Spleen (tissue), 7 donors: ENCODE measurements around the gene PRRX1.

ENCODE experiments used
- POLR2A ChIP-seq, 3 donors: fragments of 450-650 bp; IDR thresholded peaks; one replicate each; pipeline ENCODE4 v1.5.1; 2017; ENCODE audit warnings: antibody characterized with exemption in 3 of 3, mild to moderate bottlenecking in 1 of 3
- POLR2AphosphoS5 ChIP-seq, 3 donors: sonication (generic); formaldehyde crosslinking; IDR thresholded peaks; one replicate each; pipeline ENCODE4 v1.5.1; 2017; ENCODE audit warnings: antibody characterized with exemption in 3 of 3
- TF ChIP-seq, protein P1 (sequence below), 11 experiments: fragments of 200-600 bp in 7 of 11; fragments of 450-650 bp in 4 of 11; sonication (generic) in 4 of 11; IDR thresholded peaks in 8 of 11; conservative IDR thresholded peaks in 3 of 11; 1 replicate in 7 of 11; 2 replicates in 4 of 11; pipeline versions ENCODE4 v1.4.0 to v1.8.0; 2016 to 2021; ENCODE audit warnings: antibody characterized with exemption in 11 of 11, inconsistent platforms in 4 of 11, mild to moderate bottlenecking in 1 of 11
- donor health status: DM: no; HTN: no; CAD: no; lungs with moderate emphysema.
- donor health status: DM: no; HTN: no; CAD: no.
- donor health status: DM: no; HTN: no; CAD: no.

GRCh38 chr1:170743083-170743482 is 79.2 kb downstream of the PRRX1 start:
- TF ChIP-seq, protein P1, sequence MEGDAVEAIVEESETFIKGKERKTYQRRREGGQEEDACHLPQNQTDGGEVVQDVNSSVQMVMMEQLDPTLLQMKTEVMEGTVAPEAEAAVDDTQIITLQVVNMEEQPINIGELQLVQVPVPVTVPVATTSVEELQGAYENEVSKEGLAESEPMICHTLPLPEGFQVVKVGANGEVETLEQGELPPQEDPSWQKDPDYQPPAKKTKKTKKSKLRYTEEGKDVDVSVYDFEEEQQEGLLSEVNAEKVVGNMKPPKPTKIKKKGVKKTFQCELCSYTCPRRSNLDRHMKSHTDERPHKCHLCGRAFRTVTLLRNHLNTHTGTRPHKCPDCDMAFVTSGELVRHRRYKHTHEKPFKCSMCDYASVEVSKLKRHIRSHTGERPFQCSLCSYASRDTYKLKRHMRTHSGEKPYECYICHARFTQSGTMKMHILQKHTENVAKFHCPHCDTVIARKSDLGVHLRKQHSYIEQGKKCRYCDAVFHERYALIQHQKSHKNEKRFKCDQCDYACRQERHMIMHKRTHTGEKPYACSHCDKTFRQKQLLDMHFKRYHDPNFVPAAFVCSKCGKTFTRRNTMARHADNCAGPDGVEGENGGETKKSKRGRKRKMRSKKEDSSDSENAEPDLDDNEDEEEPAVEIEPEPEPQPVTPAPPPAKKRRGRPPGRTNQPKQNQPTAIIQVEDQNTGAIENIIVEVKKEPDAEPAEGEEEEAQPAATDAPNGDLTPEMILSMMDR (IDR thresholded peaks at IDR 0.05 in 8 of 11, conservative IDR thresholded peaks at IDR 0.05 in 3 of 11) = no peak
- no peak for TF ChIP-seq POLR2A (IDR thresholded peaks at IDR 0.05)
- TF ChIP-seq POLR2AphosphoS5 (IDR thresholded peaks at IDR 0.05) = no peak
